ENCODE results near the gene MYMX.
A peak's percentile ranks its signal among the peaks of the same experiment; 100 is the strongest.

MYMX gene

GRCh38 chr6:44234101-44235025, 17.6 kb downstream of the MYMX start:
- TF ChIP-seq CTCF (conservative IDR thresholded peaks at IDR 0.05; ENCODE audit: control insufficient read depth, insufficient read depth, low read depth, low read length), result peak; percentile 88
- DNase-seq (ENCODE audit: low read depth), result peak; percentile 79
- H3K4me3 ChIP-seq (ENCODE audit: control insufficient read depth, low read depth, low read length), result no peak overlapping the region

GRCh38 chr6:44235269-44235668, 18.5 kb downstream of the MYMX start:
- no peak for TF ChIP-seq CTCF (conservative IDR thresholded peaks at IDR 0.05; ENCODE audit: control insufficient read depth, insufficient read depth, low read depth, low read length)
- no peak overlapping the region for H3K4me3 ChIP-seq (ENCODE audit: control insufficient read depth, low read depth, low read length)
- no peak for DNase-seq (ENCODE audit: low read depth)

- no peak overlapping the region for H3K4me3 ChIP-seq (ENCODE audit: control insufficient read depth, low read depth, low read length)
- DNase-seq (ENCODE audit: low read depth), result no peak
- no peak for TF ChIP-seq CTCF (conservative IDR thresholded peaks at IDR 0.05; ENCODE audit: control insufficient read depth, insufficient read depth, low read depth, low read length)
Measured at GRCh38 chr6:44235891-44236516, 19.3 kb downstream of the MYMX start.

- TF ChIP-seq CTCF (conservative IDR thresholded peaks at IDR 0.05; ENCODE audit: control insufficient read depth, insufficient read depth, low read depth, low read length), result no peak
- peak overlapping the region; percentile 61 for H3K4me3 ChIP-seq (ENCODE audit: control insufficient read depth, low read depth, low read length)
- DNase-seq (ENCODE audit: low read depth), result peak; percentile 97
Measured at GRCh38 chr6:44237021-44237812, 20.5 kb downstream of the MYMX start.

DNA sequence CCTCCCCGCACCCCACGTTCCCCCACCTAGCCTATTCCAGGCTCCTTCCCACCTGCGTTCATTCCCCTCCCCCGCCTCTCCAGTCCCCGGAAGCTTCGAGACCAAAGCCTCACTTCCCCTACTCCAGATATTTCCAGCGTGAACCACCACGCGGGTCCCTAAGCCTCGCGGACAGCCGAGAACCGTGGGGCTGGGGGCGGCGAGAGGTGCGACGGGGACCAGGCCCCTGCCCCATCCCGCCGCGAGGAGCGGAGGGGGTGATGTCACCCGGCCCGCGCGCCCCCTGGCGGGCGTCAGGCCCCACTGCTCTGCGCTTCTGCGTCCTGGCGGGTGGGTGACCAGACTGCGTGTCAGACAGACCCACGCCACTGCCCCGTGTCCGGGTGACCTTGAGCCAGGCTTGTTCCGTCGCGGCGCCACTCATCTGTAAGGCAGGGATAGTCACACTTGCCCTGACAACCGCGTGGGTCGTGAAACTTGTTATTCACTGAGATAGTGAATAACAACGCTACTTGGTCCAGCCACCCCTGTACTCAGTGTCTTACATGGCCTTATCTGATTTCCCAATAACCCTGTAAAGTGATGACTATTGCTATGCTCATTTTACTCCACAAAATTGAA, 21.2 kb downstream of the MYMX start:
- peak overlapping the region; percentile 61 for H3K4me3 ChIP-seq (ENCODE audit: control insufficient read depth, low read depth, low read length)
- peak; percentile 58 for TF ChIP-seq CTCF (conservative IDR thresholded peaks at IDR 0.05; ENCODE audit: control insufficient read depth, insufficient read depth, low read depth, low read length)
- DNase-seq (ENCODE audit: low read depth), result peak; percentile 53

DNA sequence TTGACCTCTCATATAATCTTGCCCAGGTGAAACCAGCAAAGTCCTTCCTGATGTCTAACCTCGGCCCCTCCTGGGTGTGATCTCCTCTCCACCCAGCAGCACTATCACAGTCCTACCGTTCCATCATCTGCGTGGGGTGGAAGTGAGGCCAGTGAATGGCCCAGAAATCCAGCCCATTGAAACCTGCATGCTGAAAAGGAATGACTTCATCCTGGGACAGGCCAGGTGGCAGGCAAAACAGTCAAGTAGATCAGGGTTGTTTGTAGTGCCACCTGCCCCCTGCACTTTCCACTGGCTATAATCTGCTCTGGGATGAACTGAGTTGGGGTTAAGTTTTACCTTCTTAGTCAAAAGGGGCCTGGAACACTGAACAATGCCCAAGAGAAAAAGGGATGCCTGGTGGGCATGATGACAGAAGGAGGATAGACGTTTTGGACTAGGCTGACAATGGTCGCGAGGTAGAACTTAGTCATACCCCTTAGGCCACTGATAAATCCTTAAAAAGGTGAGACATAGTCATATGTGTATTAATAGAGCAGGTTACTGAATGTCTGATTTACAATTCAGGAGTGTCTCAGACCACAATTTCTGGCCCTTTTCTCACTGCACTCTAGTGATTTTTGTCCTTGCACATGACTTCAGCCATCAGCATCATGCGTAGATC, 22.1 kb downstream of the MYMX start:
- TF ChIP-seq CTCF (conservative IDR thresholded peaks at IDR 0.05; ENCODE audit: control insufficient read depth, insufficient read depth, low read depth, low read length), result no peak
- no peak overlapping the region for H3K4me3 ChIP-seq (ENCODE audit: control insufficient read depth, low read depth, low read length)
- DNase-seq (ENCODE audit: low read depth), result no peak

Data from fibroblast of mammary gland (primary cell).